GM08714 (cell line): Measurements from ENCODE around the gene TNIK.

ENCODE experiments used
- H3K4me3 ChIP-seq: fragments of 200-500 bp; sonication (Bioruptor generic); 2 replicates; pipeline ENCODE4 v1.5.1; 2014; ENCODE audit warnings: mild to moderate bottlenecking, low read length, inconsistent platforms
- ZNF274 ChIP-seq: IDR thresholded peaks from 2 replicates; pipeline ENCODE4 v1.6.1; 2012; ENCODE audit warnings: mild to moderate bottlenecking, low read depth, low read length

The TNIK gene

DNA sequence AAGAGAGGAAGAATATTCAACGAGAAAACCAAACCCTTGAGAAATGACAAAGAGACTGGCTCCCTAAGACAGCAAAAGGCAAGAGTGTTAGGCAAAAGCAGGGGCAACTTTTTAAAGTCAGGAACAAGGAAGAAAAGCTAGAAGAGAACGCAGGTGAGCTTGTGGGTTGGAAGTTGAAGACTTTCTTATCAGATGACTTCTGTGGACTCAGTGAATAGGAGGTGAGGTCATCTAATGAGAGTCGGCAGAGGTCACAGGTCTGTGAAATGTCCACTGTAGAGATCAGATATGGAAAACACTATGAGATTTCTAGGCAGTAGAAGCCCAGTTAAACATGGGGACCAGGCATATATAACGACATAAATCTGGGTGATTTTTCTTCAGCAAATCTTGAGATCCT, 27.2 kb upstream of the TNIK start:
- H3K4me3 ChIP-seq = no peak overlapping the region
- no peak for TF ChIP-seq ZNF274

DNA sequence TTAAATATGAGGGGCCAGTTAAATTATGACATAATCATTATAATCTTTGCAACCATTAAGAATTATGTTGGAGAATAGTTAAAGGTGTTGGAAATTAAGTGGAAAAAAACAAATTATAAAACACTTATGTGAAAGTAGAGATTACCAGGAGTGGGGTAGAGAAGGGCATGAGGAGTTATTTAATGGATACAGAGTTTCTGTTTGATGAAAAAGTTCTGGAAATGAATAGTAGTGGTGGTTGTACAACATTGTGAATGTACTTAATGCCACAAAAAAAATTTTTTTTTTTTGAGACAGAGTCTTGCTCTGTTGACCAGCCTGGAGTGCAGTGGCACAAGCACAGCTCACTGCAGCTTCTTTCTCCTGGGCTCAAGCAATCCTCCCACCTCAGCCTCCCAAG, 25.1 kb upstream of the TNIK start:
- no peak for TF ChIP-seq ZNF274
- H3K4me3 ChIP-seq = no peak overlapping the region

DNA sequence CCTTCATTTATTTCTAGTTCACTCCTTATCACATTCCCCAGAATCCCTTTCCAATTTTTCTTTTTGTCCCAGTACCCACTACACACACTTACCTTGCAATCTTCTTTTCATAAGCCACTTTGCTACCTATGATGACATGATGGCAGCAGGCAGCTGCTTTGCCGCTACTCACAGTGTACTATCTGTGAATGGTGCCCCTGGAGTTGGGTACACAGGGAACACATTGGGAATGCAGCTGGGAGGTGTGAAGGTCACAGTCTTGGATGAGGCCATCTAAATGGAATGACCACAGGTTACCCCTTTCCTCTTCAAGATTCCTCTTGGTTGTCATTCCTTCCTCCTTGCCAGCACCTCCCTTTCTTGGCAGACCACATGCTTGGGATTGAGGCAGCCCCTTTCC, 20.8 kb upstream of the TNIK start:
- peak overlapping the region; percentile 13; the same call in 1 of the 2 replicates for H3K4me3 ChIP-seq
- TF ChIP-seq ZNF274 = no peak

DNA sequence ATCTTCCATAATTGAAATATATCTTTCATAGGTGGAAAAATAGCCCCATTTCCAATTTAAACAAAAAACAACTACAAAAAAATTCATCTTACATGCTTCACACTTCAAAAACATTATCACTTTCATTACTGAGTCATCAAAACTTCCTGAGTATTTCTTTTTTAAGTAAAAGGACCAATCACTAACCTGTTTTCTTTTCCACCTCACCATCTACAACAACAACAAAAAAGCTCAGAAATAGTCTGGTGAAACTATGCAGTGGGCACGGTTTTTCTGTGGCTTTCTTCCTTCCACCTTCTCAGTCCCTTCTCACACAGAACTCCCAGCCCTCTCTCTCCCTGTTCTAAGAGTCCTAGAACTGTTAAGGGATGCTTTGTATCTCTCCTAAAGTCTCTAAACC, 20.3 kb upstream of the TNIK start:
- H3K4me3 ChIP-seq = peak overlapping the region; percentile 13; the same call in 1 of the 2 replicates
- TF ChIP-seq ZNF274 = no peak

DNA sequence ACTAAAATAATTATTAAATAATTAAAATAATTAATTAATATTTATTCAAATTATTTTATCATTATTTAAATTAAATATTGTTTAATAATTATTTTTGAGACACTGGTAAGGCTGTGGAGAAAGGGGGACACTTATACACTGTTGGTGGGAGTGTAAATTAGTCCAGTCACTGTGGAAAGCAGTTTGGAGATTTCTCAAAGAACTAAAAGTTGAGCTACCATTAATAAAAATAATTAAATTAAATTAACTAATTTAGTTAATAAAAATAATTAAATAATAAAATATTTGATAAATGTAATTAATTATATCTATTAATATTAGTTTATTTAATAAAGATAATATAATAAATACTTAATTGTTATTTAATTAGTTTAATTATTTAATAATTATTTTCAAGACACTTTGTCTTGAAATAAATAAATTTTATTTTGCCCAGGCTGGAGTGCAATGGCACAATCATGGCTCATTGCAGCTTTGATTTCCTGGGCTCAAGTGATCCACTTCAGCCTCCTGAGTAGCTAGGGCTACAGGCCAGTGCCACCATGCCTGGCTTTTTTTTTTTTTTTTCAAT, 16.4 kb upstream of the TNIK start:
- TF ChIP-seq ZNF274 = no peak
- H3K4me3 ChIP-seq = no peak overlapping the region

DNA sequence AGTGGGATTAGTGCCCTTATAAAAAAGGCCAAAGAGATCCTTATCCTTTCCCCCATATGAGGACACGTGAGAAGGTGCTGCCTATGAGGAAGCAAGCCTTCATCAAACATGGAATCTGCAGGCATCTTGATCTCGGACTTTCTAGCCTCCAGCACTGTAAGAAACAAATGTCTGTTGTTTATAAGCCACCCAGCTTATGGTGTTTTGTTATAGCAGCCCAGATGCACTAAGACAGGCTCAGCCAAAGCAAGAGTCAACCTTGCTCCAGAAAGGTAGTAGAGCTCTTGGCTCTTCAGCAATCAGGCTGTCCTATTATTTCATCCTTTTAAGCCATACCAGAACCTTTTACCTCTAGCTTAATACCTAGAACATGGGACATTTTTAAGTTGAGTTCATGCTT, 12.3 kb upstream of the TNIK start:
- H3K4me3 ChIP-seq = no peak overlapping the region
- TF ChIP-seq ZNF274 = no peak

DNA sequence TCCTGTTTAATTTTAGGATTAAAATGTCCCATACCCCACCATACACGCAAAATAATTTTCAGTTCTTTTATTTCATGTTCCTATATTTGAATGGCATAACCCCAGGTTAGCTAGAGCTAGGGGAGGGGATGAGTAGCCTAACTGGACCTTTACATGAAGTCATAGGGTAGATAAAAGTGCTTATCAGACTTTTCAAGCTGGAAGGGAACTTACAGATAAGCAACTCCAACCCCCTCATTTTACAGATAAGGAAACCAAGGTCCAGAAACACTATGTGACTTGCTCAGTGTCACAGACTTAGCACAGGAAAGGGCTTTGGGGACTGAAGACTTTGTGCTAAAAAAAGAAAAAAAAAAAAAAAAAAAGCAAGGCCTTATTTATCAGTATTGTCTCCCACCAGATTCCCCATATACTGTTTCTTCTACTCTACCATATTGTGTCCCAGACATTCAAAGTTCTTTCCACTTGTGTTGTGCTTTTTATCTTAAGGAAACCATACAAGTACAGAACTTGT, 10.6 kb upstream of the TNIK start:
- H3K4me3 ChIP-seq = no peak overlapping the region
- no peak for TF ChIP-seq ZNF274

DNA sequence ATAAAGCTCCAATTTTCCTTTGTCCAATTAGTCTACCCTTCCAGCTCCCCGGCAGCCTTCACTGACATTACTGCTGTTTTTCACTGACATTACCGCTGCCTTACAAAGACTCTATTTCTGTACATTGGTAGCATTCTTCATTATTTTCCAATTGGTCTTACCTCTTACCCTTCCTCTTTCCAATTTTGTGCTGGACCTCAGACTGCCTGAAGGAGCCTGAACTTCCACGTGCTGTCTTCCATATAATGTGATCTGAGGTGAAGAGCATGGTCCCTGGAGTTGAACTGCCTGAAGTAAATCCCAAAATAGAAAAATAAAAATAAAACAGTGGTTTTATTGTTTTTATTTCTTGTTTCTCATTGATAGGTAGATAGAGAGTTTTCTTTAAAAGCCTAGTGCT, 9.2 kb upstream of the TNIK start:
- H3K4me3 ChIP-seq = no peak overlapping the region
- TF ChIP-seq ZNF274 = no peak

DNA sequence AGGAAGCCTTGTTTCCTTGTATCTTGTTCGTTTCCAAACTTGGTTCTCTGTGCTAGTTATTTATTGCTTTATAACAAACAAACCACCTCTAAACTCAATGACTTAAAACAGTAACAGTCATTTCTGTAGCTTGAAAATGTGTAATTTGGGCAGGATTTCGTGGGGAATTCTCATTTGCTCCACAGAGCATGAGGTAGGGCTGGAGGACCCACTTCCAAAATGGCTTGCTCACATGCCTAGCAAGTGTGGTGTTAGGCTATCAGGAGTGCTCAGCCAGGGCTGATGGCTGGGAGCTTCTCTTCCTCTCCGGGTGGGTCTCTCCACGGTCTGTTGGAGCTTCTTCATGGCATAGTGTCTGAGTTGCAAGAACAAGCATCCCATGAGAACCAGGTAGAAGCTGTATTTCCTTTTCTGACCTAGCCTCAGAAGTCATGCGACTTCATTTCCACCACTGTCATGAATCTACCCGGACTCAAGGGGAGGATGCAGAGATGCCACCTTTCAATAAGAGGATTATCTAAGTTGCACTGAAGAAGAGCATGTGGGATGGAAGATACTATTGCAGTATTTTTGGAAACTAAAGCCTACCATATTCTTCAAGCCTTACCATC, 8.2 kb upstream of the TNIK start:
- no peak for TF ChIP-seq ZNF274
- H3K4me3 ChIP-seq = no peak overlapping the region

DNA sequence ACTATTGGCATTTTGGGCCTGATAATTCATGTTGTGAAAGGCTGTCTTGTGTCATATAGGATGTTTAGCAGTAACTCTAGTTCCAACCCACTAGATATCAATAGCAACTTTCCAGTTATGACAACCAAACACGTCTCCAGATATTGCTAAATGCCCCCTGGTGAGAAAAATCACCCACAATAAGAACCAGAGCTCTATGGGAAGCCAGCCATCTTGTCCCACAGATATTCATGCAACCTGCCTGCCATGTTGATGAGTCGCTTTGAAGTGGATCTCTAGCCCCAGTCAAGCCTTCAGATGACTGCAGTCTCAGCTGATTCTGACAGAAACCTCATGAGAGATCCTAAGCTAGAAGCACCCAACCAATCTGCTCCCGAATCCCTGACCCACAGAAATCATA, 5.6 kb upstream of the TNIK start:
- H3K4me3 ChIP-seq = no peak overlapping the region
- TF ChIP-seq ZNF274 = no peak

DNA sequence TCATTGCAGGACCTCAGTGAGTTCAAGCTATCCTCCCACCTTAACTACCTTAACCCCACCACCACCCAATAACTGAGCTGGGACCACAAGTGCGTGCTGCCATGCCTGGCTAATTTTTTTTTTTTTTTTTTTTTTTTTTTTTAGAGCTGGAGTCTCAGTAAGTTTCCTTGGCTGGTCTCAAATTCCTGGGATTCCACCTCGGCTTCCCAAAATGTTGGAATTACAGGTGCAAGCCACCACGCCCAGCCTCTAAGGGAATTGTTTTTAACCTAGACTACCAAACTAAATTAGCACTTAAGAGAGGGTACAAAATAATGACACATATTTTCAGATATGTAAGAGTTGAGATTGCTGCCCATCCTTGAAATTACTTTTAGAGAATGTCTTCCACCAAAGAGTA, 4.3 kb upstream of the TNIK start:
- no peak for TF ChIP-seq ZNF274
- no peak overlapping the region for H3K4me3 ChIP-seq

DNA sequence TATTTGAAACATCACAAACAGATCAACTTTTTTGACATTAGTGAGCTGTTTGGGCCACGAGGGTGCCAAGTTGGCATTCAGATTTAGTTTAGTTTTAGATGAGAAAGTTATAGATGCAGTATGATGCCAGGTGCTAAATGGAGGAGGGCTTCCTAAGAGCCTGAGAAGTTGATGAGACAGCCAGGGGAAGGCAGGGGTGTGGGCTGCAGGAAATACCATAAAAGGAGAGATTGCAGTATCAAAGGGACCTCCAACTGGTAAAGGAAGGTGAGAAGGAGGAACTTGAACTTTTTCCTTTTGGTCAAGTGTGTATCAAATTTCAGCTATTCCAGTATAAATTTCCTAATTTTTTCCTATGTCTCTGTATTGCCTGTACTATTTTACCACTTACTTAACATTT, 2.0 kb upstream of the TNIK start:
- no peak for TF ChIP-seq ZNF274
- H3K4me3 ChIP-seq = peak overlapping the region; percentile 45

DNA sequence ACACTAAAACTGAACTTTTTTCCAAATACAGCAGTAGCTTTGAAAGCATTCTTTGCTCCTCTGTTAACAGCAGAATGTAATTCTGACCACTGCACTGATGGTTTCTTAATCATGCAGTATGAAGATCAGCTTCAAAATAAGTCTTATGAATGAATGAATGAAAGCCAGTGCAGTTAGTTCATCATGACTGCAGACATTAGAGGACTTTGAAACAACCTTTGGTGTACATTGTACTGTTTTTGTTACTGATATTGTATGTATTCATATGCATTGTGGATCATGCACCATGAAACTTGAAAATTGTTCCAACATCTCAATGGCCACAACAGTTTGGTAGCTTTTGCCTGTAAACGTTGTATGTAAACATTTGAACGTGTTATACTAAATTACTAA, 1.3 kb upstream of the TNIK start:
- peak overlapping the region; percentile 97 for H3K4me3 ChIP-seq
- no peak for TF ChIP-seq ZNF274

DNA sequence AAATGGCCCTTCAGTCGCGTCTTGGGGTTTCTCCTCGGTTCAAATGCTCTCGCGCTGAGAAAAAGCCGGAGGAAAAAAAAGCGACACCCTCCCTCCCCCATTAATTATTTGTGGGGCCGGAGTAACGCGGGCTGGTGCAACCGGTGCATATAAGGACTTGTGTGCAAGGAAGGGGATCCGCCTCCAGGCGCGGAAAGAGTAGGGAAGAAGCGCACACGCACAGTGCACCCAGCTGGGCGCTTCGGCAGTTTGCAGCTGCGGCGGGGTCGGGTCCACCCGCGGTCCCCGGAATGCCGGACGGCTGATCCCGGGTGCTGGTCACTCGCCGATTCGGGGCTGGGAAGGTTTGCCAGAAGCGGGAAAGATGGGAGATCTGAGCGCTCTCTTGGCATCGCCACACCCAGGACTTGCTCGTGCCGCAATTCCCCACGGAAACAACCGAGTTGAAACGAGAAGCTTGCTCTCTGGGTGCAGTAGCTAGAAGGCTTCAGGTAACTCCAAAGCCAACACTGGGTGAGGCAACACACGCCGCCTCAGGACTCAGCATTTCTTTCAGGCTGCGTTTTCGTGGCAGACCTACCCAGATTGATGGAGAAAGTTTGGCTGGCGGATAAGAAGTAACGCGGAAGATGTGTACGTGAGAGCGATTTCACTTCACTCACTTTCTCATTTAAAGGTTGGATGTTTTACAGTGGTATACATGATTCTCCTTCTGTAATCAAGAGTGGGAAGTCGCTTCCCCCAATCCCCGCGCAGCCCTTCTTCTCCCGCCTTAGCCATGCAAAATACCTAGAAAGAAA, 720 bp upstream of the TNIK start:
- peak overlapping the region; percentile 97 for H3K4me3 ChIP-seq
- TF ChIP-seq ZNF274 = no peak
